ENCODE measurements around the gene STAT5A. TPM values are rescaled to one million over a fixed set of nuclear protein-coding genes. Genes with fewer than 3 reads are reported as not detected.
"Not testable (repeated sequence)": the region's sequence is repeated elsewhere in the genome, so short reads cannot be mapped to it uniquely, and the experiment has no call there.

Gene STAT5A
- polyA plus RNA-seq, 1 donor (not counting 4 experiments of a cell fraction or from before 2014, with no cell fraction given) = 0.51 TPM

DNA sequence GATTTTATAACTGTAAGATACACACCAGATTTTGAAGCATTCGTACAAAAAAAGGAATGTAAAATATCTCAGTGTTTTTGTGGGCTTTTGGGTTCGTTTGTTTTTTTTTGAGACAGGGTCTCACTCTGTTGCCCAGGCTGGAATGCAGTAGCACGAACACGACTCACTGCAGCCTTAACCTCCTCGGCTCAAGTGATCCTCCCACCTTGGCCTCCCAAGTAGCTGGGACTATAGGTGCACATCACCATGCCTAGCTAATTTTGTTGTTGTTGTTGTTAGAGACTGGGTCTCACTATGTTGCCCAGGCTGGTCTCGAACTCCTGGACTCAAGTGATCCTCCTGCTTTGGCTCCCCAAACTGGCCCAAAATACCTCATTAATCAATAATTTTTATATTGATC lies 28.0 kb upstream of the STAT5A start:
- Histone ChIP-seq H3K27ac (ENCODE audit: control insufficient read depth, insufficient read depth, low read length) (no peak overlapping the region), H3K4me3 (ENCODE audit: control insufficient read depth in 2 of 3, extremely low read depth in 1 of 3, insufficient read depth in 2 of 3, low read depth in 1 of 3, low read length in 3 of 3) (no peak overlapping the region), H3K79me2 (ENCODE audit: control insufficient read depth, insufficient read depth, low read length) (no peaks in the 10 kb centered on the region), H3K9me1 (ENCODE audit: control insufficient read depth, extremely low read depth, insufficient read depth, low read length) (no peaks in the 10 kb centered on the region), H3K9me3 (ENCODE audit: control insufficient read depth, low read depth, low read length) (no peaks in the 10 kb centered on the region), H3K4me2 (ENCODE audit: control insufficient read depth, extremely low read depth, insufficient read depth, low read depth, low read length) (no peak overlapping the region), H3K27me3 (ENCODE audit: control insufficient read depth, extremely low read depth, insufficient read depth, low read length) (no peaks in the 10 kb centered on the region), H2AFZ (ENCODE audit: control insufficient read depth, low read length) (no peak overlapping the region), H3K36me3 (ENCODE audit: control insufficient read depth in 2 of 2, extremely low read depth in 1 of 2, insufficient read depth in 2 of 2, low read length in 2 of 2) (no peaks in the 10 kb centered on the region), H3K9ac (ENCODE audit: control insufficient read depth, extremely low read depth, insufficient read depth, low read length) (no peak overlapping the region), H4K20me1 (ENCODE audit: control insufficient read depth, extremely low read depth, insufficient read depth, low read length) (no peaks in the 10 kb centered on the region), H3K4me1 (ENCODE audit: control insufficient read depth, extremely low read depth, insufficient read depth, low read length) (no peaks in the 10 kb centered on the region)
- TF ChIP-seq CTCF (optimal IDR thresholded peaks at IDR 0.05 in 1 of 3, IDR thresholded peaks at IDR 0.05 in 1 of 3, conservative IDR thresholded peaks at IDR 0.05 in 1 of 3; ENCODE audit: extremely low read depth in 1 of 3, insufficient read depth in 2 of 3, low read length in 3 of 3) = no peak
- TF ChIP-seq EZH2 (IDR thresholded peaks at IDR 0.05; ENCODE audit: low read length) = no peak
- no peak for DNase-seq (ENCODE audit: low read depth, low spot score)
- no peak for FAIRE-seq
- dilution Hi-C loops (cut with MboI; ENCODE audit: extremely low pct_ligation_motif_present, low sequenced_read_pairs) = no loop called here

DNA sequence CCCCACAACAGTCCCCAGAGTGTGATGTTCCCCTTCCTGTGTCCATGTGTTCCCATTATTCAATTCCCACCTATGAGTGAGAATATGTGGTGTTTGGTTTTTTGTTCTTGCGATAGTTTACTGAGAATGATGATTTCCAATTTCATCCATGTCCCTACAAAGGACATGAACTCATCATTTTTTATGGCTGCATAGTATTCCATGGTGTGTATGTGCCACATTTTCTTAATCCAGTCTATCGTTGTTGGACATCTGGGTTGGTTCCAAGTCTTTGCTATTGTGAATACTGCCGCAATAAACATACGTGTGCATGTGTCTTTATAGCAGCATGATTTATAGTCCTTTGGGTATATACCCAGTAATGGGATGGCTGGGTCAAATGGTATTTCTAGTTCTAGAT lies 23.9 kb upstream of the STAT5A start:
- FAIRE-seq; dilution Hi-C loops (cut with MboI; ENCODE audit: extremely low pct_ligation_motif_present, low sequenced_read_pairs); H3K36me3 ChIP-seq (ENCODE audit: control insufficient read depth in 2 of 2, extremely low read depth in 1 of 2, insufficient read depth in 2 of 2, low read length in 2 of 2); H3K9me3 ChIP-seq (ENCODE audit: control insufficient read depth, low read depth, low read length); H2AFZ ChIP-seq (ENCODE audit: control insufficient read depth, low read length); H3K4me1 ChIP-seq (ENCODE audit: control insufficient read depth, extremely low read depth, insufficient read depth, low read length); H4K20me1 ChIP-seq (ENCODE audit: control insufficient read depth, extremely low read depth, insufficient read depth, low read length); H3K9me1 ChIP-seq (ENCODE audit: control insufficient read depth, extremely low read depth, insufficient read depth, low read length); H3K9ac ChIP-seq (ENCODE audit: control insufficient read depth, extremely low read depth, insufficient read depth, low read length); H3K79me2 ChIP-seq (ENCODE audit: control insufficient read depth, insufficient read depth, low read length); H3K4me3 ChIP-seq (ENCODE audit: control insufficient read depth in 2 of 3, extremely low read depth in 1 of 3, insufficient read depth in 2 of 3, low read depth in 1 of 3, low read length in 3 of 3); H3K27ac ChIP-seq (ENCODE audit: control insufficient read depth, insufficient read depth, low read length); DNase-seq (ENCODE audit: low read depth, low spot score); H3K4me2 ChIP-seq (ENCODE audit: control insufficient read depth, extremely low read depth, insufficient read depth, low read depth, low read length); H3K27me3 ChIP-seq (ENCODE audit: control insufficient read depth, extremely low read depth, insufficient read depth, low read length): not testable (repeated sequence)

DNA sequence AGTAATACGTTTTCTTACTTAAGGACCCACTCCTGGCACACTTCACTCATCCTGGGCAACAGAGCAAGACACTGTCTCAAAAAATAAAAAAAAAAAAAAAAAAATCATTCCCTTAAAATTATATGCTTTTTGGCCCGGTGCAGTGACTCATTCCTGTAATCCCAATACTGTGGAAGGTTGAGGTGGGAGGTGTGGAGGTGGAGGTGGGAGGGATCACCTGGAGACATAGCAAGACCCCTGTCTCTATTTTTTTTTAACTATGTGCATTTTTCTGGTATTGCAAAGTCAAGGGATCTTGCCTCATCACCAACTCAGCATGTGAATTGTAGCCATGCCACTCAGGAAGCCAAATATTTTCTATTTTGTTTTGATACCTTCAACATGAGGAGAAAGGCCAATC lies 21.8 kb upstream of the STAT5A start:
- H2AFZ ChIP-seq (ENCODE audit: control insufficient read depth, low read length) = no peak overlapping the region
- no peak for FAIRE-seq
- no peaks in the 10 kb centered on the region for H3K9me3 ChIP-seq (ENCODE audit: control insufficient read depth, low read depth, low read length)
- no peaks in the 10 kb centered on the region for H4K20me1 ChIP-seq (ENCODE audit: control insufficient read depth, extremely low read depth, insufficient read depth, low read length)
- no peak overlapping the region for H3K9ac ChIP-seq (ENCODE audit: control insufficient read depth, extremely low read depth, insufficient read depth, low read length)
- H3K4me3 ChIP-seq (ENCODE audit: control insufficient read depth in 2 of 3, extremely low read depth in 1 of 3, insufficient read depth in 2 of 3, low read depth in 1 of 3, low read length in 3 of 3) = no peak overlapping the region
- no peaks in the 10 kb centered on the region for H3K79me2 ChIP-seq (ENCODE audit: control insufficient read depth, insufficient read depth, low read length)
- no peak overlapping the region for H3K27ac ChIP-seq (ENCODE audit: control insufficient read depth, insufficient read depth, low read length)
- no peaks in the 10 kb centered on the region for H3K36me3 ChIP-seq (ENCODE audit: control insufficient read depth in 2 of 2, extremely low read depth in 1 of 2, insufficient read depth in 2 of 2, low read length in 2 of 2)
- H3K9me1 ChIP-seq (ENCODE audit: control insufficient read depth, extremely low read depth, insufficient read depth, low read length) = no peaks in the 10 kb centered on the region
- TF ChIP-seq EZH2 (IDR thresholded peaks at IDR 0.05; ENCODE audit: low read length) = no peak
- no peak for TF ChIP-seq CTCF (optimal IDR thresholded peaks at IDR 0.05 in 1 of 3, IDR thresholded peaks at IDR 0.05 in 1 of 3, conservative IDR thresholded peaks at IDR 0.05 in 1 of 3; ENCODE audit: extremely low read depth in 1 of 3, insufficient read depth in 2 of 3, low read length in 3 of 3)
- H3K4me2 ChIP-seq (ENCODE audit: control insufficient read depth, extremely low read depth, insufficient read depth, low read depth, low read length) = no peak overlapping the region
- H3K27me3 ChIP-seq (ENCODE audit: control insufficient read depth, extremely low read depth, insufficient read depth, low read length) = no peaks in the 10 kb centered on the region
- H3K4me1 ChIP-seq (ENCODE audit: control insufficient read depth, extremely low read depth, insufficient read depth, low read length) = no peaks in the 10 kb centered on the region
- no peak for DNase-seq (ENCODE audit: low read depth, low spot score)
- dilution Hi-C loops (cut with MboI; ENCODE audit: extremely low pct_ligation_motif_present, low sequenced_read_pairs) = no loop called here
